K562 (cell line): ENCODE data around the gene SKIC2. TPM values are rescaled to one million over a fixed set of nuclear protein-coding genes. Genes with fewer than 3 reads are reported as not detected.
"Not testable (repeated sequence)": the region's sequence is repeated elsewhere in the genome, so short reads cannot be mapped to it uniquely, and the experiment has no call there.

ENCODE experiments used
- ATAC-seq: fragments of 200-7000 bp; cut with Tn5 transposase; 3 replicates; pipeline ENCODE4 v1.9.1; 2020; ENCODE audit warnings: moderate library complexity
- BruUV-seq: library from RNA; stranded (reverse); fragments of 400-500 nt; replicated peaks from 2 replicates; lab custom pipeline; 2021; lab: Mats Ljungman, UMichigan
- CTCF ChIA-PET: fragments of 300-600 bp; formaldehyde crosslinking; extraction: SDS; loops from one replicate; lab custom pipeline; 2021; ENCODE audit warnings: low intra/inter-chr PET ratio; lab: Yijun Ruan, JAX
- POLR2A ChIA-PET: fragments of 300-600, 350-650 bp; sonication (Branson Sonifier 250); formaldehyde crosslinking; extraction: SDS; loops from one replicate; lab custom pipeline; 2021; ENCODE audit warnings: antibody characterized with exemption, inconsistent platforms; lab: Yijun Ruan, JAX
- DNase-seq, 4 experiments: peaks; one replicate each; pipeline versions ENCODE4 v3.0.0 to v3.0.0-alpha.2; 2011 to 2018; ENCODE audit warnings: low spot score in 3 of 4, mixed read lengths in 3 of 4; ENCODE audit errors: extremely low read depth in 1 of 4
- FAIRE-seq: peaks from 2 replicates; lab custom pipeline; 2011; peaks lifted over from hg19 to GRCh38; lab: Jason Lieb, UNC
- H2AFZ ChIP-seq: 2 replicates; pipeline ENCODE4 v1.6.0; 2011; ENCODE audit warnings: low read depth, low read length, control low read depth, inconsistent platforms
- H3K27ac ChIP-seq: fragments of 200-600 bp; 3 replicates; pipeline ENCODE4 v1.8.0; 2011; ENCODE audit warnings: low read depth, mild to moderate bottlenecking, control low read depth, inconsistent platforms, low read length, moderate library complexity, mixed read lengths; ENCODE audit errors: extremely low read depth
- H3K27me3 ChIP-seq, 2 experiments: fragments of 300-600 bp in 1 of 2; 2 replicates in 1 of 2; 3 replicates in 1 of 2; pipeline versions ENCODE4 v1.6.0 to v1.8.0; 2011; ENCODE audit warnings: inconsistent platforms in 2 of 2, low read length in 2 of 2, mild to moderate bottlenecking in 1 of 2, mixed read lengths in 1 of 2, moderate library complexity in 1 of 2; ENCODE audit not compliant: control insufficient read depth in 2 of 2, insufficient read depth in 2 of 2
- H3K36me3 ChIP-seq: fragments of 300-600 bp; 3 replicates; pipeline ENCODE4 v1.8.0; 2011; ENCODE audit warnings: mild to moderate bottlenecking, low read length, inconsistent platforms; ENCODE audit not compliant: control insufficient read depth, insufficient read depth
- H3K4me1 ChIP-seq, 2 experiments: fragments of 200-600 bp in 1 of 2; replicated peaks in 1 of 2; 2 replicates in 1 of 2; 3 replicates in 1 of 2; pipeline versions ENCODE4 v1.5.1 to v1.8.0; 2011; ENCODE audit warnings: inconsistent platforms in 2 of 2, low read length in 2 of 2, mild to moderate bottlenecking in 1 of 2, mixed read lengths in 1 of 2, moderate library complexity in 1 of 2; ENCODE audit not compliant: control insufficient read depth in 2 of 2, insufficient read depth in 2 of 2
- H3K4me2 ChIP-seq: 2 replicates; pipeline ENCODE4 v1.6.1; 2011; ENCODE audit warnings: low read length, control low read depth, inconsistent platforms, mixed read lengths; ENCODE audit not compliant: insufficient read depth
- H3K4me3 ChIP-seq: fragments of 200-600 bp; sonication (generic), shearing (Covaris generic); 2 replicates; pipeline ENCODE4 v1.5.1; 2016; ENCODE audit warnings: control low read depth, inconsistent platforms
- H3K79me2 ChIP-seq: fragments of 200-600 bp; 3 replicates; pipeline ENCODE4 v1.8.0; 2011; ENCODE audit warnings: low read length, inconsistent platforms; ENCODE audit not compliant: control insufficient read depth, insufficient read depth
- H3K9ac ChIP-seq, 2 experiments: 2 replicates each; pipeline versions ENCODE4 v1.6.0 to v1.6.1; 2011; ENCODE audit warnings: low read depth in 2 of 2, low read length in 2 of 2, control low read depth in 1 of 2, inconsistent platforms in 1 of 2, mild to moderate bottlenecking in 1 of 2, mixed read lengths in 1 of 2; ENCODE audit not compliant: insufficient read depth in 1 of 2
- H3K9me1 ChIP-seq: one replicate; pipeline ENCODE4 v1.6.0; 2011; ENCODE audit warnings: inconsistent platforms, mild to moderate bottlenecking, low read length, moderate library complexity; ENCODE audit not compliant: control insufficient read depth, insufficient read depth
- H3K9me3 ChIP-seq: replicated peaks from 2 replicates; pipeline ENCODE4 v1.5.1; 2011; ENCODE audit warnings: low read depth, low read length, inconsistent platforms; ENCODE audit not compliant: control insufficient read depth, insufficient read depth
- H4K20me1 ChIP-seq: replicated peaks from 2 replicates; pipeline ENCODE4 v1.6.1; 2011; ENCODE audit warnings: low read length, inconsistent platforms, mixed read lengths; ENCODE audit not compliant: control insufficient read depth, insufficient read depth
- CREM ChIP-seq: IDR thresholded peaks from 2 replicates; pipeline ENCODE4 v1.6.1; 2014; ENCODE audit warnings: antibody characterized with exemption, low read depth
- E2F6 ChIP-seq, 2 experiments: IDR thresholded peaks; 2 replicates each; pipeline ENCODE4 v1.6.1; 2011; ENCODE audit warnings: borderline replicate concordance in 1 of 2, control low read depth in 1 of 2, low read depth in 1 of 2, low read length in 1 of 2, mild to moderate bottlenecking in 1 of 2, mixed read lengths in 1 of 2, moderate library complexity in 1 of 2; ENCODE audit not compliant: insufficient read depth in 1 of 2, insufficient read length in 1 of 2, poor library complexity in 1 of 2, severe bottlenecking in 1 of 2; ENCODE audit errors: extremely low read depth in 1 of 2
- L3MBTL2 ChIP-seq: fragments of 450-650 bp; IDR thresholded peaks from 2 replicates; pipeline ENCODE4 v1.6.1; 2016; ENCODE audit warnings: mild to moderate bottlenecking, moderate library complexity
- NFE2 ChIP-seq: IDR thresholded peaks from 2 replicates; pipeline ENCODE4 v1.6.1; 2014; ENCODE audit warnings: antibody characterized with exemption, low read depth
- NR4A1 ChIP-seq, 2 experiments: fragments of 250-450 bp in 1 of 2; fragments of 450-650 bp in 1 of 2; sonication (Bioruptor Pico) in 1 of 2; IDR thresholded peaks; 2 replicates each; pipeline versions ENCODE4 v1.4.0 to v1.6.1; 2016 to 2020; ENCODE audit warnings: mild to moderate bottlenecking in 2 of 2, missing compliant biosample characterization in 1 of 2, missing genetic modification characterization in 1 of 2, moderate library complexity in 1 of 2
- RBFOX2 ChIP-seq: fragments of 200-400 bp; formaldehyde crosslinking; IDR thresholded peaks from 2 replicates; pipeline ENCODE4 v1.6.1; 2017; ENCODE audit warnings: low read depth, mild to moderate bottlenecking, low read length, moderate library complexity
- SMAD4 ChIP-seq: fragments of 250-450 bp; sonication (Bioruptor Pico); conservative IDR thresholded peaks from 2 replicates; pipeline ENCODE4 v1.8.0; 2021; ENCODE audit warnings: inconsistent platforms, mild to moderate bottlenecking, moderate library complexity
- ZNF592 ChIP-seq: fragments of 450-650 bp; IDR thresholded peaks from 2 replicates; pipeline ENCODE4 v1.6.1; 2017; ENCODE audit warnings: antibody characterized with exemption, mild to moderate bottlenecking
- WGBS: fragments of 100-300 bp; shearing (Covaris generic); methylation state at CpG from one replicate; pipeline ENCODE4 v1.1.6; 2016; ENCODE audit warnings: low coverage, mixed read lengths; ENCODE audit not compliant: insufficient coverage; ENCODE audit errors: missing lambda C conversion rate; 5-methylcytosine and 5-hydroxymethylcytosine counted together
- in situ Hi-C: fragments of 300-500 bp; cut with MboI; formaldehyde crosslinking; loops from 4 replicates; pipeline ENCODE4 v1.15.0; 2018; ENCODE audit warnings: inconsistent platforms, mixed read lengths
- intact Hi-C: fragments of 100-400 bp; cut with micrococcal nuclease; formaldehyde crosslinking; loops from 2 replicates; pipeline ENCODE4 v1.14.2; 2022
- polyA plus RNA-seq, 8 experiments: library from polyadenylated mRNA; depleted of rRNA in 4 of 8; stranded (reverse) in 5 of 8; unstranded in 3 of 8; fragments of >200 nt; fragmentation: Nextera tagmentation in 2 of 8; fragmentation: Illumina TruSeq in 1 of 8; extraction: Ambion mirVana in 2 of 8; extraction: Trizol in 1 of 8; gene quantifications; 2 replicates each; pipeline versions ENCODE4 v1.2.1 to v1.2.3, GENCODE V29; 2011 to 2014; ENCODE audit warnings: inconsistent platforms in 1 of 8, missing spikeins in 1 of 8
- total RNA-seq, 7 experiments: library from RNA; depleted of rRNA in 6 of 7; stranded (reverse); fragments of >200 nt in 6 of 7; fragmentation: Illumina TruSeq in 2 of 7; extraction: Trizol in 2 of 7; gene quantifications; 2 replicates each; pipeline versions ENCODE4 v1.2.1 to v1.2.3, GENCODE V29; 2011 to 2021; ENCODE audit warnings: low replicate concordance in 1 of 7

SKIC2 gene
- total and polyA plus RNA-seq, 9 of the 15 experiments (the other 6 are each of a cell fraction or from before 2014, with no cell fraction given): 3.3 to 94.6 (median 38.8) TPM

GRCh38 chr6:32012941-32013617 lies 54.1 kb downstream of the SKIC2 start (continued):
- TF ChIP-seq RBFOX2 (0 out of 2 replicates have a peak, but pooled peaks have one; percentile 23), E2F6 (IDR thresholded peaks at IDR 0.05; ENCODE audit: borderline replicate concordance in 1 of 2, extremely low read depth in 1 of 2, insufficient read depth in 1 of 2, insufficient read length in 1 of 2, low read depth in 1 of 2, low read length in 1 of 2, poor library complexity in 1 of 2, severe bottlenecking in 1 of 2) (peak in 1 of 2 experiments; percentile 73), CREM (peak; percentile 42), ZNF592 (peak; percentile 78; the same call in 1 of the 2 replicates), SMAD4 (CRISPR knock-in tag) (0 out of 2 replicates have a peak, but pooled peaks have one; percentile 35), L3MBTL2 (peak; percentile 72; the same call in 1 of the 2 replicates), NFE2 (peak; percentile 30; the same call in 1 of the 2 replicates), NR4A1 (tag; IDR thresholded peaks at IDR 0.05) (peak; percentile 41; the same call in 1 of the 2 replicates)
- TF ChIP-seq NR4A1 (CRISPR knock-in tag; IDR thresholded peaks at IDR 0.05): not testable (repeated sequence)
- TF ChIP-seq, all 486 proteins: peak for 9; not testable (repeated sequence) for 477

GRCh38 chr6:32013738-32014137 lies 54.8 kb downstream of the SKIC2 start:
- TSS peak; percentile 31 for BruUV-seq
- DNase-seq, H3K4me1 ChIP-seq, intact Hi-C loops, H2AFZ ChIP-seq, H3K9me3 ChIP-seq, H4K20me1 ChIP-seq, POLR2A ChIA-PET, H3K4me2 ChIP-seq, CTCF ChIA-PET, H3K36me3 ChIP-seq, H3K9ac ChIP-seq, H3K27me3 ChIP-seq, H3K27ac ChIP-seq, ATAC-seq, H3K79me2 ChIP-seq, in situ Hi-C loops, H3K4me3 ChIP-seq, H3K9me1 ChIP-seq: not testable (repeated sequence)
- WGBS: no CpG with 5 or more reads among the region's 5 CpGs
- FAIRE-seq: peak; percentile 80
